HepG2 (cell line): ENCODE data around the gene TREH. TPM values are rescaled to one million over a fixed set of nuclear protein-coding genes. Genes with fewer than 3 reads are reported as not detected.
A peak's percentile ranks its signal among the peaks of the same experiment; 100 is the strongest.

Experiments used
- AHDC1 ChIP-seq: sonication (generic); formaldehyde crosslinking; IDR thresholded peaks from 2 replicates; pipeline ENCODE4 v1.5.1; 2020; ENCODE audit warnings: mild to moderate bottlenecking, missing genetic modification reagents, borderline replicate concordance
- HOMEZ ChIP-seq: IDR thresholded peaks from 2 replicates; pipeline ENCODE4 v1.6.1; 2016; ENCODE audit warnings: low read depth
- MED13 ChIP-seq: sonication (generic); formaldehyde crosslinking; IDR thresholded peaks from 2 replicates; pipeline ENCODE4 v1.5.0; 2020; ENCODE audit warnings: missing genetic modification reagents
- MTA1 ChIP-seq: sonication (generic); formaldehyde crosslinking; IDR thresholded peaks from 2 replicates; pipeline ENCODE4 v1.4.0; 2020; ENCODE audit warnings: missing genetic modification reagents, mild to moderate bottlenecking, borderline replicate concordance
- MXD4 ChIP-seq: IDR thresholded peaks from 2 replicates; pipeline ENCODE4 v1.6.1; 2016; ENCODE audit warnings: mild to moderate bottlenecking, missing biosample characterization, missing genetic modification reagents
- NFE2 ChIP-seq: sonication (generic); formaldehyde crosslinking; IDR thresholded peaks from 2 replicates; pipeline ENCODE4 v1.4.0; 2020; ENCODE audit warnings: missing genetic modification reagents
- NR2F1 ChIP-seq, 2 experiments: fragments of 450-650 bp in 1 of 2; formaldehyde crosslinking in 1 of 2; IDR thresholded peaks; 2 replicates each; pipeline versions ENCODE4 v1.5.0 to v1.6.1; 2016 to 2020; ENCODE audit warnings: mild to moderate bottlenecking in 1 of 2, missing compliant biosample characterization in 1 of 2, missing genetic modification reagents in 1 of 2, moderate library complexity in 1 of 2
- RELA ChIP-seq: sonication (generic); formaldehyde crosslinking; IDR thresholded peaks from 2 replicates; pipeline ENCODE4 v1.4.0; 2020; ENCODE audit warnings: missing genetic modification reagents
- REXO4 ChIP-seq: sonication (generic); formaldehyde crosslinking; IDR thresholded peaks from 2 replicates; pipeline ENCODE4 v1.8.0; 2022; ENCODE audit warnings: missing genetic modification reagents, mild to moderate bottlenecking, borderline replicate concordance
- UBTF ChIP-seq: sonication (generic); formaldehyde crosslinking; IDR thresholded peaks from 2 replicates; pipeline ENCODE4 v1.4.0; 2020; ENCODE audit warnings: mild to moderate bottlenecking, missing genetic modification reagents
- ZBTB39 ChIP-seq: sonication (generic); formaldehyde crosslinking; IDR thresholded peaks from 2 replicates; pipeline ENCODE4 v1.5.0; 2020; ENCODE audit warnings: missing genetic modification reagents
- polyA plus RNA-seq, 8 experiments: library from polyadenylated mRNA; depleted of rRNA in 3 of 8; stranded (reverse) in 7 of 8; unstranded in 1 of 8; fragments of >200 nt; fragmentation: Illumina TruSeq in 4 of 8; extraction: Trizol in 4 of 8; gene quantifications; 2 replicates each; pipeline versions ENCODE4 v1.2.1 to v1.2.3, GENCODE V29; 2011 to 2016; ENCODE audit warnings: low read depth in 4 of 8, missing spikeins in 1 of 8, mixed read lengths in 1 of 8; ENCODE audit not compliant: insufficient read depth in 1 of 8
- total RNA-seq, 5 experiments: library from RNA; depleted of rRNA; stranded (reverse); fragments of >200 nt; fragmentation: Illumina TruSeq; extraction: Trizol; gene quantifications; 2 replicates each; pipeline ENCODE4 v1.2.3, GENCODE V29; 2016; ENCODE audit warnings: low read depth in 1 of 5

TREH gene
- total and polyA plus RNA-seq, 2 of the 13 experiments (the other 11 are each of a cell fraction or from before 2014, with no cell fraction given), result 0.53 to 0.86 TPM

GRCh38 chr11:118621071-118621783 is 58.2 kb downstream of the TREH start (continued):
- TF ChIP-seq ZBTB39 (0 out of 2 replicates have a peak, but pooled peaks have one; percentile 3), MED13 (CRISPR knock-in tag) (0 out of 2 replicates have a peak, but pooled peaks have one; percentile 22), HOMEZ (CRISPR knock-in tag) (no peak), MTA1 (CRISPR knock-in tag) (no peak), MXD4 (no peak), REXO4 (CRISPR knock-in tag) (no peak), NFE2 (CRISPR knock-in tag) (no peak), UBTF (CRISPR knock-in tag) (no peak; the same call in none of the 2 replicates), NR2F1 (CRISPR knock-in tag; IDR thresholded peaks at IDR 0.05) (0 out of 4 replicates have a peak, but pooled peaks of 1 of the 2 experiments have one; percentile 7), AHDC1 (CRISPR knock-in tag) (0 out of 2 replicates have a peak, but pooled peaks have one; percentile 2), RELA (CRISPR knock-in tag) (no peak)
